ENCODE data around the gene RIBC2. TPM values are rescaled to one million over a fixed set of nuclear protein-coding genes. Genes with fewer than 3 reads are reported as not detected.

The RIBC2 gene
- total and polyA plus RNA-seq, 4 donors: 0.25 to 1.5 TPM; not detected in 2

DNA sequence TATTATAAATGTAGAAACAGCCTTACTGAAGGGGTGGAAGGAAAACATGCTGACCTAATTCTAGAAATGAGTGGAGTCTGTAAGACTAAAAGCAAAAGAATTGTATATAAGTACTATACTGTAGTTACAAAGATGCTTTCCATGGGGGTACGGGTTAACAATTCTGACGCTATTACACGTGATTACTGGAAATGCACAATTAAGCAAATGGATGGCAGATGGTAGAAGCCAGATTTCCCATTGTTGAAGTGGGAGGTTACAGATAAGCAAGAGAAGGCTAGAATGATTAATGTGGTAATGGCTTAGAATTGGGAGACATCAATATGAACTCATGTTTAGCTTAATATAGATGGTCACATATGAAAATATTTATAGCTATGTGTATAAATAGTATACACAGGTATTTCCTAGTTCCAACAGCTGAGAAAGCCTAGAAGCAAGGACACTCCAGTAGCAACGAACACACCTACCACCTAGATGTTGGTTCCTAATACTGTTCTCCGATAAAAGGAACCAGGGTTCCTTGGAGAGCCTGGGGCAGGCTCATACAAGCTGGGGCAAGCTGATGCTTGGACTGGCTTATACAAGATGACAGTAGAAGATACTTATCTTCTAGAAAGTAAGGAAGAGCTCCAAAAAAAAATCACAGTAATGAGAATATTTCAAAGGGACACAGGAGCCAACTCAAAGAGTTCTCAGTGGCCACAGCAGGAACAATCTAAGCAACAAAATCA lies 13.6 kb upstream of the RIBC2 start:
- Histone ChIP-seq H3K9ac (ENCODE audit: low read depth in 1 of 2, low read length in 2 of 2) (no peak overlapping the region), H3K4me3 (ENCODE audit: low read depth in 1 of 3, low read length in 3 of 3) (no peak overlapping the region), H3K36me3 (ENCODE audit: control insufficient read depth in 4 of 4, insufficient read depth in 3 of 4, low read depth in 1 of 4, low read length in 3 of 4) (no peaks in the 10 kb centered on the region), H3K27ac (ENCODE audit: low read depth in 1 of 2, low read length in 2 of 2) (no peak overlapping the region), H3K27me3 (ENCODE audit: control insufficient read depth in 4 of 4, insufficient read depth in 4 of 4, low read length in 3 of 4) (no peaks in the 10 kb centered on the region), H3K4me1 (ENCODE audit: control insufficient read depth in 4 of 4, insufficient read depth in 4 of 4, low read length in 3 of 4) (no peaks in the 10 kb centered on the region), H3K9me3 (ENCODE audit: control insufficient read depth in 4 of 4, low read length in 3 of 4) (no peaks in the 10 kb centered on the region)
- DNase-seq (ENCODE audit: low spot score): no peak
- 97% methylated on average over 5 of the region's 5 CpGs for WGBS
- TF ChIP-seq, protein P1, sequence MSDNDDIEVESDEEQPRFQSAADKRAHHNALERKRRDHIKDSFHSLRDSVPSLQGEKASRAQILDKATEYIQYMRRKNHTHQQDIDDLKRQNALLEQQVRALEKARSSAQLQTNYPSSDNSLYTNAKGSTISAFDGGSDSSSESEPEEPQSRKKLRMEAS (IDR thresholded peaks at IDR 0.05): no peak
- TF ChIP-seq YY1 (IDR thresholded peaks at IDR 0.05) (no peak), NR2F2 (IDR thresholded peaks at IDR 0.05) (no peak), RAD21 (IDR thresholded peaks at IDR 0.05) (no peak), SP1 (IDR thresholded peaks at IDR 0.05) (no peak), FOXA2 (IDR thresholded peaks at IDR 0.05) (no peak), FOXA1 (IDR thresholded peaks at IDR 0.05) (no peak), RXRA (IDR thresholded peaks at IDR 0.05) (no peak), TAF1 (conservative IDR thresholded peaks at IDR 0.05) (no peak), REST (IDR thresholded peaks at IDR 0.05) (no peak), JUND (IDR thresholded peaks at IDR 0.05) (no peak), EGR1 (IDR thresholded peaks at IDR 0.05; ENCODE audit: low read depth in 2 of 2) (no peak), HNF4A (conservative IDR thresholded peaks at IDR 0.05) (no peak), HNF4G (IDR thresholded peaks at IDR 0.05) (no peak), GABPA (IDR thresholded peaks at IDR 0.05 in 1 of 2, conservative IDR thresholded peaks at IDR 0.05 in 1 of 2) (no peak)
- TF ChIP-seq, protein P2, sequence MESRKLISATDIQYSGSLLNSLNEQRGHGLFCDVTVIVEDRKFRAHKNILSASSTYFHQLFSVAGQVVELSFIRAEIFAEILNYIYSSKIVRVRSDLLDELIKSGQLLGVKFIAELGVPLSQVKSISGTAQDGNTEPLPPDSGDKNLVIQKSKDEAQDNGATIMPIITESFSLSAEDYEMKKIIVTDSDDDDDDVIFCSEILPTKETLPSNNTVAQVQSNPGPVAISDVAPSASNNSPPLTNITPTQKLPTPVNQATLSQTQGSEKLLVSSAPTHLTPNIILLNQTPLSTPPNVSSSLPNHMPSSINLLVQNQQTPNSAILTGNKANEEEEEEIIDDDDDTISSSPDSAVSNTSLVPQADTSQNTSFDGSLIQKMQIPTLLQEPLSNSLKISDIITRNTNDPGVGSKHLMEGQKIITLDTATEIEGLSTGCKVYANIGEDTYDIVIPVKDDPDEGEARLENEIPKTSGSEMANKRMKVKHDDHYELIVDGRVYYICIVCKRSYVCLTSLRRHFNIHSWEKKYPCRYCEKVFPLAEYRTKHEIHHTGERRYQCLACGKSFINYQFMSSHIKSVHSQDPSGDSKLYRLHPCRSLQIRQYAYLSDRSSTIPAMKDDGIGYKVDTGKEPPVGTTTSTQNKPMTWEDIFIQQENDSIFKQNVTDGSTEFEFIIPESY (IDR thresholded peaks at IDR 0.05): no peak
- TF ChIP-seq, protein P3, sequence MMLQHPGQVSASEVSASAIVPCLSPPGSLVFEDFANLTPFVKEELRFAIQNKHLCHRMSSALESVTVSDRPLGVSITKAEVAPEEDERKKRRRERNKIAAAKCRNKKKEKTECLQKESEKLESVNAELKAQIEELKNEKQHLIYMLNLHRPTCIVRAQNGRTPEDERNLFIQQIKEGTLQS (IDR thresholded peaks at IDR 0.05): no peak
- TF ChIP-seq, protein P4, sequence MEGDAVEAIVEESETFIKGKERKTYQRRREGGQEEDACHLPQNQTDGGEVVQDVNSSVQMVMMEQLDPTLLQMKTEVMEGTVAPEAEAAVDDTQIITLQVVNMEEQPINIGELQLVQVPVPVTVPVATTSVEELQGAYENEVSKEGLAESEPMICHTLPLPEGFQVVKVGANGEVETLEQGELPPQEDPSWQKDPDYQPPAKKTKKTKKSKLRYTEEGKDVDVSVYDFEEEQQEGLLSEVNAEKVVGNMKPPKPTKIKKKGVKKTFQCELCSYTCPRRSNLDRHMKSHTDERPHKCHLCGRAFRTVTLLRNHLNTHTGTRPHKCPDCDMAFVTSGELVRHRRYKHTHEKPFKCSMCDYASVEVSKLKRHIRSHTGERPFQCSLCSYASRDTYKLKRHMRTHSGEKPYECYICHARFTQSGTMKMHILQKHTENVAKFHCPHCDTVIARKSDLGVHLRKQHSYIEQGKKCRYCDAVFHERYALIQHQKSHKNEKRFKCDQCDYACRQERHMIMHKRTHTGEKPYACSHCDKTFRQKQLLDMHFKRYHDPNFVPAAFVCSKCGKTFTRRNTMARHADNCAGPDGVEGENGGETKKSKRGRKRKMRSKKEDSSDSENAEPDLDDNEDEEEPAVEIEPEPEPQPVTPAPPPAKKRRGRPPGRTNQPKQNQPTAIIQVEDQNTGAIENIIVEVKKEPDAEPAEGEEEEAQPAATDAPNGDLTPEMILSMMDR (IDR thresholded peaks at IDR 0.05; ENCODE audit: low read depth, low read length, missing input control): no peak
